ENCODE measurements around the gene SIAH2.

DNA sequence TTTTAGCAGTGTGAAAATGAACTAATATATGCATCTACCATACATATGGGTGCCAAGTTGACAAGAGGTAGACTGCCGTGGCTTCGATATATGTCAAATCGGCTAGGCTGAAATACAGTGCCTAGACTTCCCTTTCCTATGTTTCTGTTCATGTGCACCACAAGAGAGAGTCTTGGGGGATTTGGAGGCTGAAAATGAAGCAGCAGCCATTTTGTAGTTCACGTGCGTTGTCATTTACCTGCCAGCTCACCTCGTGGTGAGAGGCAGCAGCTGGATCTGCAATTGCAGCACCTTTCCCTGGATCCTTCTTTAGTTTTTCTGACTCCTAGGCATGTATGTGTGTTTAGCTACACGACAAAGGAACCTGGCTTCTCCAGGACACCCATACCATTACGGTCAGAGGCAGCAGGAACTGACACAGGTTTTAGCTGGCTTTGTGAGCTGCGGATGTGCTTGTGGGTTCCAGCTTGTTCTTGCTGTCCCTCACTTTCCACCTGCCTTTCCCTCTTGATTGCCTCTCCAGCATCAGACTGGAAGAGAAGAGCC, 40.5 kb upstream of the SIAH2 start:
- no peak for TF ChIP-seq EZH2phosphoT487 (IDR thresholded peaks at IDR 0.05; ENCODE audit: borderline replicate concordance, low read depth, low read length)
- TF ChIP-seq CTCF (conservative IDR thresholded peaks at IDR 0.05; ENCODE audit: low read length): no peak

Measured in OCI-LY7 (cell line).